ENCODE measurements around the gene MSL3B.

MSL3B gene

GRCh38 chr2:233832414-233832813 is 35.8 kb downstream of the MSL3B start:
- DNase-seq: no peak

DNA sequence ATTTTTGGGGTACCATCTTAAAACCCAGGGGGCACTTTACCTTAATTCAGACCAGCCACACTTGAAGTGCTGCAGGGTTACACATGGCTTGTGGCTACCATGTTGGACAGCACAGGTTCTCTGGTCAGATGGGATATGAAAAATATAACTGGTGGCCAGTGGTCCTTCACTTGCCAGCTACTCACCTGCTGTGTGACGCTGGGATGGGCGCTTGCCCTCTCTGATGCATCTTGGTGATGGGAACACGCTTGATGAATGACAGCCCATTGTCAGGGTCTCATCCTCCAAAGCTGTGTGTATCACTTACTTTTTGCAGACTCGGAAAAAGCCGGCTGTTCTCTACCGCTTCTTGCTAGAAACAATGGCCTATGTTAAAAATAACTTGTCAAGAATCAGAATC is 36.3 kb downstream of the MSL3B start:
- DNase-seq: no peak

DNA sequence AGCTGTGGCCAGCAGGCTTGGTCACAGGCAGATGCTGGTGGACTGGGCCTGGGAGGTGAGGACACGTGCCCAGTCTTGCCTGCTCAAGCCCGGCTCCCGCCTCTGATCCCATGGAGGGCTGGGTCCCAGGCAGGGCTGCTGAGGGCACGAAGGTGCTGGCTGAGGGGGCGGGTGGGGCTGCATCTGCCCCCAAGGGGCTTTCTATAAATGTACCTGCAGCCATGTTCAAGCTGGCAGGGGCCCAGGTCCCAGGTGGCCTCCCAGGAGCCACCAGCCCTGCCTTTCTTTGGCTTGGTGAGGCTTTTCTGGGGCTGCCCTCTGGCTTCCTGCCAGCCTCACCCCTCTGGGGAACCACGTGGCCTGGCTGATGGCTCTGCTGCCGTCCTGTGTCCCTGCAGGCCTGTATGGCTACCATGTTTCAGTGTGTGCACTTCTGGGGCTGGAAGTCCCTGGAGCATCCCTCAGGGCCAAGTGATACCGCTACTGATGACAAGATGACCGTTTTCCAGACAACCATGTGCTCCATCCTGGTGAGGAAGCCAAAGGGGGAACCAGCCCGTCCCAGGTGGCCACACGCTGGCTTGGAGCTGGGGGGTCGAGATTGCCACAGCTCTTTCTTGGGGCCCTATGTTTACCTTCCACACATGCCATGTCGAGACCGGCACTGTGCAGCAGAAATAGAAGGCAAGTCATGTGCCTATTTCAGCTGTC is 37.0 kb downstream of the MSL3B start:
- DNase-seq: no peak

GRCh38 chr2:233830111-233830802 is 37.9 kb downstream of the MSL3B start:
- no peak for DNase-seq

- DNase-seq: no peak
These were observed 38.7 kb downstream of the MSL3B start for GRCh38 chr2:233829193-233830110.

DNA sequence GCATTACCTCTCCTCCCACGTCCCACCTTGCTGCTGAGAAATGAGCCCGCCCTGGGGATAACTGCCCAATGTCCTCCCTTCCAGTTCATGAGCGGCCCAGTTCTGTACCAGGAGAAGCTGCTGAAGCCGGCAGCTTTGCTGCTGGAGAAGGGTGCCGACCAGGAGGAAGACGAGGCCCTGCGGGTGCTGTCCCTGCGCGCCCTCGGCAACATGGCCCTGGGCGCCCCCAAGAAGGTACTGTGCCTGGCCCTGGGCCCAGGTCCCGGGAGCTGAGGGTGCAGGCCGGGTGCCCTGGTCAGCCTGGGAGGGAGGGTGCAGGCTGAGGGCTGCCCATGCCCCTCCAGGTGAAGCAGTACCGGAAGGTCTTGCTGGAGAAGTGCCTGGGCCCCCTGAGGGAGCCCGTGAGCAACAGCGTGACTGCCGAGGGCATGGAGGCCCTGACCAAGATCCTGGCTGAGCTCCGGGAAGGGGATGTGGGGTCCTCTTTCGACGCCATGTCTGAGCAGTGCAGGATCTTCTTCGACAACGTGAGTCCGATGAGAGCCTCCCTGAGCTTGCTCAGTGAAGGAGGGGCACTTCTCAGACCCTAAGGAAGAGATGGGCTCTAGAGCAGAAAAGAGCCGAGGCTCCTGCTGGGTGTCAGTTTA is 39.5 kb downstream of the MSL3B start:
- DNase-seq: no peak

- DNase-seq: no peak
These were observed 43.8 kb downstream of the MSL3B start for GRCh38 chr2:233824373-233824772.

DNA sequence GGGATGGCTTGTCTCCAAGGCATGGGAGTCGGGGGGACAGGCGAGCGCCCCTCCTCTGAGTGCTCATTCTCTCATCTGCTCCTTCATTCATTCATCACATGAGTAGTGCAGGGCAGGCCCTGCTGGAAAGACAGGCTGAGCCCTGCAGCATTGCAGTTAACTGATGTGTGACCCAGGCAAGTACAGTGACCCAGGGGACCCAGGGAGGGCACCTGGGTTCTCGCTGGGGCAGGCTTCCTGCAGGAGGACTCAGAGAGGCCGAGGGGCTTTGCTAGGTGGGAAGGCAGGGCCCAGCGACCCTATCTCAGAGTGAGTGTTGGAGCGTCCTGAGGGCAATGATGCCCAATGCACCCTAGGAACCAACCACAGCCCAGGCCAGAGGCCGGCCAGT is 44.5 kb downstream of the MSL3B start:
- no peak for DNase-seq

DNA sequence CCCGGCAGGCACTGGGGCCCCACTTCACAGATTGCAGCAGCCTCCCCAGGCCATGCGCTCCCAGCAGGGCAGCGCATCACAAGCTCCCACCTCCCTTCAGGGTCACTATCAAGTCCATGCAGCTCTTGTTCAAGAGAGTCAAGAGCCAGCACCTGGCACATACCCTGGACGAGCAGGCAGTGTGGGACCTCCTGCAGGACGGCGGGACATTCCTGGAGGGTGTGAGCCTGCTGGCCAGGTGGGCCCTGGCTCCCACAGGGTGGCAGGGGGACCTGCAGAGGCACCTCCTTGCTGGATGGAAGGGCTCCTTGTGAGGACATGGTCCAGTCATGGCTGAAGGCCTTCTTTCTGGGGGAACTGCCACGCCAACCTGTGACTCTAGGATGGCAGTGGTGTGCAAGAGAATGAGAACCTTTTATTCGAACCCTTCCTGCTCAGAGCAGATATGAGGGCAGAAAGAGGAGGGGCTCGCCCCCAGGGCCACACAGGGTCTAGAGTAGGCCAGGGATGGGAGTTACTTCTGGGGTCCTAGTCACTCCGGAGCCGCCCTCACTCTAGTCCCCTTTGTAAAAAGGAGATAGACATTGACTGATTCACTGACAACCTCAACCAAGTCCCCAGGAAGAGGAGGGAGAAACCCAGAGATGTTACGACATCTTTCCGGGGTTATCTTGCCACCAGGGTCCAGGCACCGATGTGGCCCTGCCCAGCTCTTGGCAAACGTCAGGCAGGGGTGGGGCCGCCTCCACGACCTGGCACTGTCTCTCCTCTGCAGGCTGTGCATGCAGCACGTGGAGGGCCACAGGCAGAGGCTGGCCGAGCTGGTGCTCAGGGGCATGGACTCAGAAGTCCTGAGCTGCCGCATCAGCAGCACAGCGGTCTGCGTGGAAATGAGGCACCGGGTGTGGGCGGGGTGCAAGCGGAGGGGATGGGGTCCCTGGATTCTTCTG is 45.1 kb downstream of the MSL3B start:
- DNase-seq: peak; percentile 82

- DNase-seq: no peak
These were observed 46.0 kb downstream of the MSL3B start for GRCh38 chr2:233822101-233822771.

- DNase-seq: no peak
These were observed 46.5 kb downstream of the MSL3B start for GRCh38 chr2:233821709-233822100.

DNA sequence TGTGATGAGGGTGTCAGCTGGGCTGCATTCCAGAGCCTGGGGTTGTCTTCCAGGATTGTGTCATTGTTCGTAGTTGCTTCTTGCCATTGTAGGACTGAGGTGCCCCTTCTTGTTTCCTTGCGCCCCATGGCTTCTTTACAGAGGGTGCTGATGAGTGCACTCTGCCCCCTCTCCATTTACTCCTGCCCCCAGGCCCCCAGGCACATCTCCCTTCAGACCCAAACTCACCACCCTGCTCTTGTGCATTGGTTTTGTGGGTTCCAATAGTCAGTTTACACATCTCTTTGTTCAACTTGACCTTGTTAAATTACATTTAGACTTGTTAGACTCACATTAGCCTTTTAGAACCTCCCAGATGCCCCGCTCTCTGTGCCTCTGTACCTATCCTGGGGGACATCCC is 47.0 kb downstream of the MSL3B start:
- DNase-seq: no peak

GRCh38 chr2:233820774-233821105 is 47.4 kb downstream of the MSL3B start:
- no peak for DNase-seq

DNA sequence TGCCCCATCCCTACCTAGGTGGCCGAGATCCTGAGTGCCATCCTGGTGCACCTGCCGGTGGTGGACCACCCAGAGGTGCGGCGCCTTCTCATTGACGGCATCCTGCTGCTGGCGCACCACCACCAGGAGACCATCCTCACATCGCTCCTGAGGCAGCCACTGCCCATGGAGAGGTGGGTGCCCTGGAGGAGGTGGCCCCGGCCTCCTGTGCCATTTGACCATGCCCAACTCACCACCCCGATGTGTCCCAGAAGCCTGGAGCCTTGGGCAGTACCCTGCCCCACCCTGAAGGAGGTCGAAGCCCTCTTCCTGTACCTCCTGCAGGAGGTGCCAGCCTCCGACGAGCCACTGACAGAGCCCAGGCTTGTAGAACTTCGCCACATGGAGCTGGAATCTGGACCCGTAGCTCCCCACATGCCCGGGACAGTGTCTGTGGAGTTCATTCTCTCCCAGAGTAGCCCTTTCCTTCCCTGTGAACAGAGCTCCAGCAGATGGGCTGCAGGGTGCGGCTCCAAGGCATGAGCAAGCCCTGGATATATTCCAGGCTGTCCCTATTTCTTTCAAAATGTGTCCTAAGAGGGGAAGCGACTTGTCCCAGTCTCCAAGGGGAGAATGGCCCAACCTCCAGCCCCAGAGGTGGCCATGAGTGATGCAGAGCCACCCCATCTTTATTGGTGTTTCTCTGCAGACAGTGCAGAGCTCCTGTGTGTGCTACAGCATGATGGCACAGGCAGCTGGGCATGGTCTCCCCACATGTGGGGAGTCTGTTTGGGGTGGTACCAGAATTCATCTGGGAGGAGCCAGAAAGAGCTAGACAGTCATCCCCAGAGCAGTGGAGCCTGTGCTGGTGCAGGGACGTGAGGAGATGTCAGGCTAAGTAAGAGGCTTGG is 48.1 kb downstream of the MSL3B start:
- DNase-seq: no peak

DNA sequence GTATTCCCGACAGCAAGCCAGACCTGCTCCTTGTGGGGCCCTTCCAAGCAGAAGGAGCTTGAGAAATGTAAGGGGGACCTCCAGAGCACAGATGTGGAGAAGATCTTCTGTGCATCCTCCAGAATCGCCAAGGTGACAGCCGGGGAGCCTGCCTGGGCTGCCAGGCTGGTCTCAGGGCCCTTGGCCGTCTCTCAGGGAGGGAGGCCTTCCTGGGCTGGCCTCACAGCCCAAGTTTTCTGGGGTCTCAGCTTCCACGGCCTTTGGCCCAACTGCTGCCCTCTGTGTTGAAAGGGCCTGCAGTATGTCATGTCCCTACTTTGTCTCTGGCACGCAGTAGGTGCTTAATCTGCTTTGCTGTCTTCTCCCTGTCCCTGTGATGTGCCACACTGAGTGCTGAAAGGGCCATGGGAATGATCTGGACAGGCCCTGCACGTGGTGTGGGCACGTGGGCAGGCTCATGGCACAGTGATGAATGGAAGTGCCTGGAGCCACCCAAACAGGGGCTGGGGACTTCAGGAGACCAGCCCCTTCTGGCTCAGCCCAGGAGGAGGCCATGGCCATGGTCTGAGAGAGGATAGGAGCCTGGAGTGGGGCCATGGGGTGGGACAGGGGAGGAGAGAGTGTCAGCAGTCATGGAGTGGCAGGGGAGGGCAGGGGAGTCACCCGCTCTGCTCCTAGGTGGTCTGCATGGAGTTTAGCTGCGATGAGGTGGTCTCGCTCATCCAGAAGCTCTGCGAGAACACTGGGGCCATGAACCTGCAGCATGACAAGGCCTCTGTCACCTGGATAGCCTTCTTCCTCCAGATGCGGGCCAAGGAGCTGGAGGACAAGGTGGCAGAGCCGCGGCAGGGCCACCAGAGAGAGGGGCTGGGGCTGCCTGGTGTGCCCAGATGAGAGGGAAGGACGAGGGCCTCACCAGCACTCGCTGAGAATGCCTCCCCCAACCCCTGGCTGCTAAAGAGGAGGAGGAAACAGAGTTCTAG is 49.3 kb downstream of the MSL3B start:
- no peak for DNase-seq

DNA sequence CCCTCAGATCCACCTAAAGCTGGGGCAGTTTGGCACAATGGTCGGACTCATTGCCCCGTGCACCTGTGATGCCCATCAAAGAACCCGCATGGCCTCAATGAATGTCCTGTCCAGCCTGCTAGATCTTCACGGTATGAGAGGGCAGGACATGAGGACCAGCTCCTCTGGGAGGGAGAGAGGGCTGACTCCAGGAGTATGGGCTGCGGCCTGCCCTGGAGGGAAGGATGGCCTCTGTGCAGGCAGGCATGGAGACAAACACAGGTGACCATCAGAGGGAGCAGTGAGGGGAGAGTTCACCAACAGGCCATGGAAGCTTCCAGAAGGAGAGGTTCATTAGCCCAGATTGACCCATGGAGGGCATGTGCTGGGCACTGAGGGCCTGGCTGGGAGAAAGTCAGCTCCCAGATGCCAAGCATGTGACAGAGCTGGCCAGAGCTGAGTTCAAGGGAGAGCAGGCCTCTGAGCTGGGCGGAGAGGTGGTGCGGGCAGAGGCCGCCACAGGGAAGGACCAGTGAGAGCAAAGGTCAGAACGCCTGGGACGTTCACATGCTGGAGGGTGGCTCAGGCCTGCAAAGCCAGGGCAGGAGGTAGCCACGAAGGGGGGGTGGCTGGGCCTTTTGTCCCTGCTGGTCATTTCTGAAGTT is 50.1 kb downstream of the MSL3B start:
- DNase-seq: no peak

DNA sequence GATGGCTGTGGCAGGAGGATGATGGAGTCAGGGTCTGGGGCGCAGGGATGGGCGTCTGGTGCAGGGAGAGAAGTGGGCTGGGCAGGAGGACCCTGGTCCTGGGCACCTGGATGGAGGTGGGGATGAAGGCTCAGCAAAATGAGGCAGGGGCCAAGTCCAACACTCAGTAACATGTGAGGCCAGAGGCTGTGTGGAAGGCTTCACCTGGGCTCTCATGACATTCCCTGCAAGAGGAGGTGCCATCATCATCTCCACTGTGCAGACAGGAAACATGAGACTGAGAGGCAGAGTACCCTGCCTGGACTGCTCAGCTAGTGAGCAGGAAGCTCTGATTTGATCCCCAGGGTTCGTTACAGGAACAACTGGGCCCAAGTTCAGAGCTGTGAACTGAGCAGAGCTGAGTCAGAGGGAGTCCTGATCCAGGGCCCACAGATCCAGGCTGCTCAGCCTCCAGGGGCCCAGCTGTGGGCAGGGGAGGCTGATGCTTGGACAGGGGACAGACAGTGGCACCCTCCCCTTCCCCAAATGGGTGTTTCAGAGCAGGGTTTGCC is 50.8 kb downstream of the MSL3B start:
- DNase-seq: no peak

GRCh38 chr2:233816771-233817170 is 51.4 kb downstream of the MSL3B start:
- no peak for DNase-seq
